Stimulated activated CD4-positive, alpha-beta T cell treated with anti-CD3 and anti-CD28 coated beads, TNF-alpha, amount 100 ng/mL, for 24 hours (primary cell): ENCODE data around the gene NRG3.

Source experiments
- DNase-seq, 3 experiments: peaks; one replicate each; pipeline ENCODE4 v3.0.0-alpha.2; 2020; ENCODE audit warnings: low read depth in 3 of 3

Gene NRG3

GRCh38 chr10:82390866-82391658 lies 516.1 kb downstream of the NRG3 start:
- no peak for DNase-seq

DNA sequence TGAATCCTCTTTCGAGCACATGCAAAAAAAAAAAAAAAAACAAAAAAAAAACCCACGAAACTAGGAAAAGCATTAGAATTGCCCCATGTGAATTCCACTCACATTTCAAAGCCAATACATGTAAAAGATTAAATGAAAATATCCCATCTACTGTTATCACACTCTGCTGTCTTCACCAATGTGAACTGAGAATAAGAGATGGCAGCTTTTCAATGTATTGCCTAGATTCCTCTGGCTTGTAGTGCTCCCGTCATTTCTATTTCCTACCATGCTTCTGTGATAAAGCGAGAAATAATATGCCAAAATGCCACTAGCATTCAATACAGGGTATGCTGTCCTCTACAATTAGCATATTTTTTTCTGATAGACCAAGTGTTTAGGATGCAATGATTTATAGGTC lies 517.0 kb downstream of the NRG3 start:
- no peak for DNase-seq

GRCh38 chr10:82392533-82392932 lies 517.5 kb downstream of the NRG3 start:
- no peak for DNase-seq

DNA sequence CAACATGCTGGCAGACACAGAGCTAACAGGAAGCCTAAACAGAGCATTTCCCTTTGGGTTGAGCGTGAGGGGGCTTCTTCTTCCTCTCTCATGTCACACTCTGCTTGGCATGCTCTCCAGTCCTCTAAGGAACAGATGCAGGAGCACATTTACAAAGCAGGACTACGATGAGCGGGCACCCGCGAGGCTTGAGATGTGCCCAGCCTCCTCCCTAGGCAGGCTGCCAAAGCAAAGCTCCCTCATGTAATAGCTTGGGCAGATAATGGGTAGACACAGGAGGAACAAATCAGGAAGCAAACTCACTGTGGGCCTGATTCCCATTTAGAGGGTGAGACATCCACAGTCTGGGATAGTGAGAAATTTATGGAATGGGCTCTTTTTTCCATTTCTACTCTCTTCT lies 519.1 kb downstream of the NRG3 start:
- no peak for DNase-seq

- no peak for DNase-seq
Measured at GRCh38 chr10:82394987-82395386, 520.0 kb downstream of the NRG3 start.

DNA sequence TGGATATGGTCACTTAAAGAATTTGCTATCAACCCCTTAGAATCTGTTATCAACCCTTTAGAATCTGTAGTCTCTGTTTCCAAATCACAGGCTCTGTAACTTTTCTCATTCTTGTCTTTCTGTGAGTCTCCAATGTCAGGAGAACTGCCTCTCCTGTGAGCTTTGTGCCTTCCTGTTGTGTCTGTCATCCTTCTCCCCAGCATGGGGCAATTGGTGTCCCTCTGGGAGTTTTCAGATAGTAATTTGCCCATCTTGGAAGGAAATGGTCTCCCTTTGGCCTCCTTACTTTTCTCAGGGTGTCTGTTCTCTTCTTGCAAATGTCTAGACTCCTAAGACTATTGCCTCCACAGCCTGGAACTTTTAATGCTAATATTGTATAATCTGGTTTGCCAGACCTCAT lies 521.9 kb downstream of the NRG3 start:
- no peak for DNase-seq

GRCh38 chr10:82397854-82398253 lies 522.9 kb downstream of the NRG3 start:
- no peak for DNase-seq

- DNase-seq = no peak
Measured at GRCh38 chr10:82399850-82400249, 524.9 kb downstream of the NRG3 start.

DNA sequence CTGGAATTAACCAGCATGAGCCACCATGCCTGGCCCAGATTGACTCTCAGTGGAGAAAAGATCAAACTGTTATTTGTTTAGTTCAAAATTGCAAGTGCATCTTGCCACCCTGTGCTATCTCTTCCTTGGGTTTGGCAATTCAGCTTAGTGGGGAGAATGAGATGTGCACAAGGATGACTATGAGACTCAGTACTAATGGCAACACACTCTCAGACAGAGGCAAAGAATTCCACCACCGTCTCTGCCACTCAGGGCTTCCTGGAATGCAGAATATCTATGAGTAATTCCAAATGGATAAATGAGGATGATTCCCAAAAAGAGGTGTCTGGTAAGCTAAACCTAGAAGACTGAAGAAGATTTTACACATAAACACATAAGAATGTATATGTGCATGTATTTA lies 525.8 kb downstream of the NRG3 start:
- no peak for DNase-seq

GRCh38 chr10:82402906-82403401 lies 528.0 kb downstream of the NRG3 start:
- DNase-seq = no peak

GRCh38 chr10:82409671-82410070 lies 534.7 kb downstream of the NRG3 start:
- DNase-seq = no peak

GRCh38 chr10:82411416-82411815 lies 536.4 kb downstream of the NRG3 start:
- no peak for DNase-seq

DNA sequence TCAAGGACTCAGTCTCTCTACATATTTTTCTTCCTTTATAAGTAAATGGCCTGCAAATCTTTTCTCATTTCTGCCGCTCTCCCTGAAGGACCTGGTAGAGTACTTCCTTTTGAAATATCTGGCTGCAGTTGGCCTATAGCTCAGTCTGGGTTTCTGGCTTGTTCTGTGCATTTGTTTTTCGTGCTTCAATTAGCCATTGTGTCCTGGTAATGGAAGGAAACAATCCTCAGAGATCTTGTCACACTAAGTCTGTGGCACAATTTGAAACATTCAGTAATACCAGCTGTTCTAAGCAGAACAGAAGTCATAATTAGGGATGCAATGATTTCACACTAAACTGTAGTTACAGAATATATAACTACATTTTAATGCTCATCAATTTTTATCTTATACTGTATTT lies 545.0 kb downstream of the NRG3 start:
- no peak for DNase-seq

- no peak for DNase-seq
Measured at GRCh38 chr10:82429302-82429701, 554.3 kb downstream of the NRG3 start.

- no peak for DNase-seq
Measured at GRCh38 chr10:82438277-82438676, 563.3 kb downstream of the NRG3 start.

- no peak for DNase-seq
Measured at GRCh38 chr10:82440775-82441174, 565.8 kb downstream of the NRG3 start.

DNA sequence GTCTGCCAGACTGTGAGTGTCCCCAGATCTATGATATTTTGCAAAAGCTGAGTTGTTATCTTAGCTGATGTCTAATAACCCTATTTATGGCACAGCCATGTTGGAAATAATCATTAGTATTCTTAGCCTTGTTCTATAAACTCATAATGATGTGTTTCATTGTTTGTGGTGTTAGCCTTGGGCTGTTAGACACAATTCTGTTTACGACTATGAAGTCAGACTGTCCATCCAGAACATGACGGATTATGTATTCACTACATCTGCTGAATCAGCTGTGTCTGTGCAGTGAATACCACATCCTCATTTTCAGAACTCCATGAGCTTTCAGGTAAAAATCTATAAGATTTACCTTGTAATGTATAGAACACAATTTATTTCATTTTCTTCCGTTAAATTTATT lies 577.1 kb downstream of the NRG3 start:
- no peak for DNase-seq

DNA sequence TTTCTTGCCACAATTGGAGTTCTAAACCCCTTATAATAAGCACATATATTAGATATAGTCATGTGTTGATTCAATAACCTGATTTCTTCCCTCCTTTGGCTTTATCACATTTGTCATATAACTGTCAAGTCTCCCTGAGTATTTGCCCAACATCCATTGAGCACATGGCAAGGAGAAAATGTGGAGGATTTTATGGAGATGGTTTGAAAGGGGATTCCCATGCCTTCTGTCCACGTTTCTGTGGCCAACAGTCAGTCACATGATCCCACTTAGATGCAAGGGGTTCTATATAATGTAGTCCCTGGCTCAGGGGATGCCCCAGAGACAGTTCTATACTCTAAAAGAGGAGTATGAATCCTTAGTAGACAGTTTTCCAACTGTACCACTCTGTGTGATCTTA lies 577.7 kb downstream of the NRG3 start:
- no peak for DNase-seq

GRCh38 chr10:82453678-82454293 lies 578.8 kb downstream of the NRG3 start:
- no peak for DNase-seq

- no peak for DNase-seq
Measured at GRCh38 chr10:82462910-82463551, 588.0 kb downstream of the NRG3 start.

DNA sequence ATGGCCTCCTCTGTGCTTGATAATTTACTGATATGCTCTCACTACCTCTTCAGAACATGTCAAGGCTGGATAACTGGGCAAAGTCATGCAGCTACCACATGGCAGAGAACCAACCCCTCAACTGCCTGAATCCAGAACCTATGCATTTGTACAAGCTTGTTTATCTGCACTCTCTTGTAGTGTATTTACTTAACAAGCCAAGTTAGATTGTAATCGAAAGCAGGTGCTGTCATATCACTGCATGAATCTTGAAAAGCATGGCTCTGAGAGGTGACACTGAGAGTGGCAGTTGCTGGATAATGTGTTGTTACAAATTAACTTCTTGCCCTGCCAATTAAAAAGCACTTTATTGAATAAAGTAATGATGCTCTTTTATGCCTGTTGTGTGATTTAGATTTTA lies 588.6 kb downstream of the NRG3 start:
- DNase-seq = no peak

- DNase-seq = no peak
Measured at GRCh38 chr10:82464191-82464818, 589.3 kb downstream of the NRG3 start.
